ENCODE measurements around the gene WBP2. TPM values are rescaled to one million over a fixed set of nuclear protein-coding genes. Genes with fewer than 3 reads are reported as not detected.

Gene WBP2
- total RNA-seq, 4 donors from 2014 or later: 24.9 to 44.2 (median 36.9) TPM

DNA sequence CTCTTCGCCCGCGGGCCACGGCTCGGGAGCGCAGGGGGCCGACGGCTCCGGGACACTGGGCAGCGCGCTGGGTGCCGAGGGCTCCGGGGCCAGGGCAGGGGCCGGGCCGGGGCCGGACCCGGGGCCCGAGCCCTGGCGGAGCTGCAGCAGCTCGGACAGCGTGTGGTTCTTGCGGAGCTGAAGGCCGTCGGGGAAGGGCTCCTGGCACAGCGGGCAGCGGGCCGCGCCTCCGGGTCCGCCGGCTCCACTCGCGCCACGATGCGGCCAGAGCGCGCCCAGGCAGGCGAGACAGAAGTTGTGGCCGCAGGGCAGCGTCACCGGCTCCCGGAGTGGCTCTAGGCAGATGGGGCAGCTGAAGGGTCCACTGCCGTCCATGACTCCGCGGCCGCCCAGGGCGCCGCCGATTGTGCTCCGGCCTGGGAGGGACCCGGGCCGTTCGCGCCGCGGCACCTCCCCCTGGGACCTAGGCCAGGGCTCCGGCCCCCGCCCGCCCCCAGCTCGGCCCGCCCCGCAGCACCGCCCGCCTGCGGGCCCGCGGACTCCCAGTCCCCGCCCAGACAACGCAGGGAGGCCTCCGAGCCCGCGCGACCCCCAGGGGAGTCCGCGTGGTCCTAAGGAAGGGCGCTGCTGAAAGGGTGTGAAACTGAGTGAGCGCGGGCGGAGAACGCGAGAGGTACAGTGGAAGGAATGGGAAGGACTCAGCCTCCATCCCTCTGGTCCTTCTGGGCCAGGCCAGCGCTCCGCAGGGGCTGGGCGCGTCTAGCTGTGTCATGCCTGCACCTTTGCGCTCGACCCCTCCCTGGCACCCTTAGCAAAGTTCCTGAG lies 23.3 kb upstream of the WBP2 start, which contains the start of gene TRIM47:
TRIM47 (minus strand) TSS at position 408 of the 825 bp plus-strand sequence; CDS start at position 375, 33 bp downstream.
- WGBS, 2 donors: 0 to 13% methylated on average over 6 of the region's 87 CpGs
- no peaks in the 10 kb centered on the region for H3K9me3 ChIP-seq
- peaks cover 48 to 92% (median 54%) of the 10 kb centered on the region in 3 donors for H3K4me1 ChIP-seq
- TF ChIP-seq, protein P1, sequence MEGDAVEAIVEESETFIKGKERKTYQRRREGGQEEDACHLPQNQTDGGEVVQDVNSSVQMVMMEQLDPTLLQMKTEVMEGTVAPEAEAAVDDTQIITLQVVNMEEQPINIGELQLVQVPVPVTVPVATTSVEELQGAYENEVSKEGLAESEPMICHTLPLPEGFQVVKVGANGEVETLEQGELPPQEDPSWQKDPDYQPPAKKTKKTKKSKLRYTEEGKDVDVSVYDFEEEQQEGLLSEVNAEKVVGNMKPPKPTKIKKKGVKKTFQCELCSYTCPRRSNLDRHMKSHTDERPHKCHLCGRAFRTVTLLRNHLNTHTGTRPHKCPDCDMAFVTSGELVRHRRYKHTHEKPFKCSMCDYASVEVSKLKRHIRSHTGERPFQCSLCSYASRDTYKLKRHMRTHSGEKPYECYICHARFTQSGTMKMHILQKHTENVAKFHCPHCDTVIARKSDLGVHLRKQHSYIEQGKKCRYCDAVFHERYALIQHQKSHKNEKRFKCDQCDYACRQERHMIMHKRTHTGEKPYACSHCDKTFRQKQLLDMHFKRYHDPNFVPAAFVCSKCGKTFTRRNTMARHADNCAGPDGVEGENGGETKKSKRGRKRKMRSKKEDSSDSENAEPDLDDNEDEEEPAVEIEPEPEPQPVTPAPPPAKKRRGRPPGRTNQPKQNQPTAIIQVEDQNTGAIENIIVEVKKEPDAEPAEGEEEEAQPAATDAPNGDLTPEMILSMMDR (IDR thresholded peaks at IDR 0.05): peak in 2 of 6 experiments; percentile 27 to 36
- TF ChIP-seq POLR2A (IDR thresholded peaks at IDR 0.05): peak in 2 of 4 donors; percentile 75 to 85
- no peak for DNase-seq
- H3K4me3 ChIP-seq: peak within 1 kb of the TSS; percentile 58 to 86 (median 74)
- intact Hi-C loops (cut with DNase I): no loop called here
- no peaks in the 10 kb centered on the region for H3K27me3 ChIP-seq
- peak within 1 kb of the TSS; percentile 93 to 98 (median 96) for H3K27ac ChIP-seq
- peaks cover 8 to 21% (median 13%) of the 10 kb centered on the region in 3 donors for H3K36me3 ChIP-seq

DNA sequence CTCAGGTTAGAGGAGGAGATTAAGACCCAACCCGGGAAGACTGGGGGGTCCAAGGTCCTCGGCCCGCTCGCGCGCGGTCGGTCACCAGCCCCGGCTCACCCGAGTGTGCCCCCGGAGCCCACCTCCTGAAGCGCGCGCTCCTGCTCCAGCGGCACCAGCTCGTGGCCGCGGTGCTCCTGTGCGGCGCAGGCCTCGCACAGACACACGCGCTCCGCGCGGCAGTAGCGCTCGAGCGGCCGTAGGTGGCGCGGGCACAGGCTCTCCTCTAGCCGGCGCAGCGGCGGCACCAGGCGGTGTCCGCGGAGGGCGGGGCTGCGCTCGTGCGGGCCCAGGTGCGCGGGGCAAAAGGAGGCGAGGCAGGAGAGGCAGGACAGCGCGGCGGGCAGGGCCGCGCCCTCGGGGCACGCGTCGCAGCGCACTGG lies 22.6 kb upstream of the WBP2 start:
- Histone ChIP-seq H3K4me1 (peaks cover 54 to 94% (median 60%) of the 10 kb centered on the region in 3 donors), H3K36me3 (peaks cover 8 to 21% (median 13%) of the 10 kb centered on the region in 3 donors), H3K4me3 (peak overlapping the region; percentile 58 to 86 (median 74)), H3K27ac (peak overlapping the region; percentile 93 to 98 (median 96)), H3K27me3 (no peaks in the 10 kb centered on the region), H3K9me3 (no peaks in the 10 kb centered on the region)
- WGBS, 2 donors: no CpG with 5 or more reads among the region's 56 CpGs
- TF ChIP-seq POLR2A (IDR thresholded peaks at IDR 0.05): no peak
- TF ChIP-seq, protein P1 (IDR thresholded peaks at IDR 0.05): peak; percentile 19 to 82 (median 51)
- intact Hi-C loops (cut with DNase I): no loop called here
- DNase-seq: no peak

DNA sequence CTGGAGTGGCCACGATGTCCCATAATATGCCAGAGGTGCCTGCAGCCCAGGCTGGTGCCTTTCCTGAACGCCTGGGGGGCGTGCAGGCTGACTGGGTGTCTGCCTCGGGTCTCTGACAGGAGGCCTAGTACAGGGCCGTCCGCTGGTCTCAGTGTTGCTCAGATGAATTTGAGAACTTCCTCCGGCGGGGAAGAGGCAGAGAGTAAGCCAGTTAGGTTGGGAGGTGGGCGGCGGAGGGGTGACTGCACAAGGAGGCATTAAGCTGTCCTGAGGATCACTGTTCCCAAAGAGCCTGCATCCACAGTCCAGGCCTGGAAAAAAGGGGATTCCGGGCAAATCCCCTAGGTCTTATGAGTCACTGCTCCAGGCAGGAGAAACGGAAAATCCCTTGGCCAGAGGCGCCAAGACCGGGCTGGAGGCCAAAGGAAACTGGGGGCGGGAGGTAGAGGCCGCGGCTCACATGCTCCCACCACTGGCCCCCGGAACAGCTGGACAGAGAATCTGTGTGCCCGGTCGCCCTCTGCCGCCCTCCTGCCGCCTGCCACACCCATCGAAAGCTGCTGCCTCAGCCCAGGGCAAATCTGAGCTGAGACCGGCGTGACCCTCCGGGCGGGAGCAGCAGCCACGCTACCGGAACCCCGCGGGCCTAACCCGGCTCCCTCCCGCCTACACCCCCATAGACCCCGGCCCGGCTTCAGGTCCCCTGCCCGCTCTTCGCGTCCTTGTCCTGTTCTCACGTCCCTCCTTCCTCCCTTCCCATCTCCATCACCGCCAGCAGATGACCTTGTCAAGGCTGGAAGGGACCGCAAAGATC lies 22.0 kb upstream of the WBP2 start:
- Histone ChIP-seq H3K27me3 (no peaks in the 10 kb centered on the region), H3K4me3 (peak overlapping the region; percentile 58 to 86 (median 74)), H3K4me1 (peaks cover 60 to 94% (median 60%) of the 10 kb centered on the region in 3 donors), H3K27ac (peak overlapping the region; percentile 93 to 98 (median 96)), H3K9me3 (no peaks in the 10 kb centered on the region), H3K36me3 (peaks cover 8 to 21% (median 13%) of the 10 kb centered on the region in 3 donors)
- intact Hi-C loops (cut with DNase I): no loop called here
- DNase-seq: no peak
- WGBS, 2 donors: 1% methylated on average over 14 to 29 of the region's 41 CpGs
- TF ChIP-seq, protein P1 (IDR thresholded peaks at IDR 0.05): no peak
- TF ChIP-seq POLR2A (IDR thresholded peaks at IDR 0.05): peak in 2 of 4 donors; percentile 4 to 21

DNA sequence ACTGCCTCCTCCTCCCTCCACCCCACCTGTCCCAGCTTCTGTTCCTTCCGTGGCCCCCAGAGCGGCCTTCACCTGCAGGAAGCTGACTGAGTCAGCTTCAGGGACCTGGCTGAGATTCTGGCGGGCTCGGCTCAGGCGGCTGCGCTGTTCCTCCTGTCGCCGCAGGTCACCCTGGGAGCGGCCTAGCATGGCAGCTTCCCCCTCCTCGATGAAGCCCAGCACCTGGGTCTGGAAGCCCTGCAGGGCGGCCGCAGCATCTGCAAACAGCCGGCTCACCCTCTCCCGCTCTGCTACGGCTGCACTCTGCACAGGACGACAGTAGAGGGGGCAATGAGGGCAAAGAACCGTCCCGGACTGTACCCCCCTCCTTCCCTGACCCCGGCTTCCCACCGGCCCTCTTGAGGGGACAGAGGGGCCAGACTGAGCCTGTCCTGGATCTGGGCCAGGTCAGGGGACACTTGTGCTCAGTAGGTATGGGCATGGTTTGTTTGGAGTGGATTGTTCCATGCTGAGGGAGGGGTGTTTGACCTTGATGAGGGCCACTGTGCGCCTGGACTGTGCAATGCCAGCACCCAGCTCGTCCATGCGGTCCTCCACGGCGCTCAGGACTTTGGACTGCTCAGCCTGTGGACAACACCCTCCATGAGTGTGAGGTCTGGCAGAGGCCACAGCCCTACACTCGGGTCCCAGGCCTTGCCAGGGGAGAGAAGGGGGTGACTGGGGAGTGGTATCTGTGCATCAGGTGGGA lies 21.2 kb upstream of the WBP2 start:
- H3K36me3 ChIP-seq: peaks cover 8 to 21% (median 13%) of the 10 kb centered on the region in 3 donors
- 0% methylated on average over 1 to 4 of the region's 26 CpGs for WGBS, 2 donors
- intact Hi-C loops (cut with DNase I): no loop called here
- H3K4me3 ChIP-seq: peak overlapping the region; percentile 58 to 86 (median 74)
- H3K9me3 ChIP-seq: no peaks in the 10 kb centered on the region
- H3K4me1 ChIP-seq: peaks cover 54 to 94% (median 60%) of the 10 kb centered on the region in 3 donors
- no peaks in the 10 kb centered on the region for H3K27me3 ChIP-seq
- no peak for DNase-seq
- TF ChIP-seq, protein P1 (IDR thresholded peaks at IDR 0.05): peak in 2 of 6 experiments; percentile 19 to 29
- TF ChIP-seq POLR2A (IDR thresholded peaks at IDR 0.05): peak in 1 of 4 donors; percentile 58
- H3K27ac ChIP-seq: peak overlapping the region; percentile 93 to 98 (median 96)
